SK-N-MC (cell line): Measurements from ENCODE around the gene MRPL45.
"Not testable (repeated sequence)": the region's sequence is repeated elsewhere in the genome, so short reads cannot be mapped to it uniquely, and the experiment has no call there.

Experiments used
- EZH2 ChIP-seq: fragments of 200-600 bp; sonication (generic); IDR thresholded peaks from one replicate; pipeline ENCODE4 v1.6.1; 2017; ENCODE audit warnings: antibody characterized with exemption
- FOXP2 ChIP-seq: optimal IDR thresholded peaks from 2 replicates; pipeline ENCODE3; 2011; ENCODE audit warnings: mild to moderate bottlenecking, moderate library complexity; ENCODE audit not compliant: insufficient read depth; ENCODE audit errors: extremely low read length, control extremely low read depth
- POLR2AphosphoS5 ChIP-seq: IDR thresholded peaks from 2 replicates; pipeline ENCODE4 v1.6.1; 2012; ENCODE audit warnings: mild to moderate bottlenecking, low read depth, low read length, borderline replicate concordance

GRCh38 chr17:38286501-38287091 lies 10.4 kb upstream of the MRPL45 start:
- TF ChIP-seq FOXP2, POLR2AphosphoS5, EZH2: not testable (repeated sequence)
